ENCODE results near the gene OGN. TPM values are rescaled to one million over a fixed set of nuclear protein-coding genes. Genes with fewer than 3 reads are reported as not detected.

OGN gene
- total RNA-seq, 1 experiment from 2014 or later: not detected

DNA sequence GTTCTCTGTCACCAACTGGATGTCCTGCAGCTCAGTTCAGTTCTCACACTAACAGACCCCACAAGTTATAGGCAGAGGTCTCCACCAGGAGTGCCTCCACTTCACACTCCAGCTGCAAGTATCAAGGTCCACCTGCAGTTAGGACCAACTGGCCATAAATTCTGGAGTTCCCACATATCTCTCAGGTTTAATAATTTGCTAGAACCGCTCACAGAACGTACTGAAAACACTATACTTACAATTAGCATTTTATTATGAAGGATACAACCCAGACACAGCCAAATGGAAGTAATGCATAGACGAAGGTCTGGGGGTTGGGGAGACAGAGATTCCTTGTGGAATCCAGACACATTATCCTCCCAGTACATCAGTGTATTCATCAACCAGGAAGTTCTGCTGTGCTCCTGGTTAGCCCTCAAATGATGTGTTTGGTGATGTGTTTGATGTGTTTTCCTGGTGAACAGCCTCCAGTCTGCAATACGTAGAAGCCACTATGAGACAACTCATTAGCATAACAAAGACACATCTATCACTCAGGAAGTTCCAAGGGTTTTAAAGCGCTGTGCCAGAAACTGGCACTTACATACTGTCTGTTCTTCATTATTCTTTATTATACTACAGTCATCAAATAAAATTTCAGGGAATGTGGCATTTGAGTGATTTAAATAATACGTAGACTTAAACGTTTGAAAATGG, 25.4 kb downstream of the OGN start:
- Histone ChIP-seq H3K27me3 (replicated peaks; ENCODE audit: control insufficient read depth, insufficient read depth, low read length) (no peaks in the 10 kb centered on the region), H3K9me3 (no peaks in the 10 kb centered on the region), H3K36me3 (ENCODE audit: control insufficient read depth, insufficient read depth, low read length) (no peaks in the 10 kb centered on the region), H3K4me3 (ENCODE audit: low read depth, low read length) (no peak overlapping the region), H3K4me1 (peaks cover 22% of the 10 kb centered on the region)
- H3K27ac Mint-ChIP-seq (ENCODE audit: unreplicated experiment): peak overlapping the region; percentile 85
- no peaks in the 10 kb centered on the region for H3K36me3 Mint-ChIP-seq (ENCODE audit: insufficient read depth, unreplicated experiment)
- H3K4me3 Mint-ChIP-seq (ENCODE audit: unreplicated experiment): peak overlapping the region; percentile 37
- CTCF ChIA-PET: no interaction called here
- H3K4me1 Mint-ChIP-seq (ENCODE audit: low read depth, unreplicated experiment): peaks cover 18% of the 10 kb centered on the region
- POLR2A ChIA-PET: no interaction called here
- BruUV-seq (replicated peaks): no TSS peak
- H3K27me3 Mint-ChIP-seq (ENCODE audit: insufficient read depth, unreplicated experiment): no peaks in the 10 kb centered on the region
- intact Hi-C loops (cut with micrococcal nuclease; ENCODE audit: unreplicated experiment): no loop called here
- DNase-seq: peak; percentile 5 to 40
- TF ChIP-seq, protein P1, sequence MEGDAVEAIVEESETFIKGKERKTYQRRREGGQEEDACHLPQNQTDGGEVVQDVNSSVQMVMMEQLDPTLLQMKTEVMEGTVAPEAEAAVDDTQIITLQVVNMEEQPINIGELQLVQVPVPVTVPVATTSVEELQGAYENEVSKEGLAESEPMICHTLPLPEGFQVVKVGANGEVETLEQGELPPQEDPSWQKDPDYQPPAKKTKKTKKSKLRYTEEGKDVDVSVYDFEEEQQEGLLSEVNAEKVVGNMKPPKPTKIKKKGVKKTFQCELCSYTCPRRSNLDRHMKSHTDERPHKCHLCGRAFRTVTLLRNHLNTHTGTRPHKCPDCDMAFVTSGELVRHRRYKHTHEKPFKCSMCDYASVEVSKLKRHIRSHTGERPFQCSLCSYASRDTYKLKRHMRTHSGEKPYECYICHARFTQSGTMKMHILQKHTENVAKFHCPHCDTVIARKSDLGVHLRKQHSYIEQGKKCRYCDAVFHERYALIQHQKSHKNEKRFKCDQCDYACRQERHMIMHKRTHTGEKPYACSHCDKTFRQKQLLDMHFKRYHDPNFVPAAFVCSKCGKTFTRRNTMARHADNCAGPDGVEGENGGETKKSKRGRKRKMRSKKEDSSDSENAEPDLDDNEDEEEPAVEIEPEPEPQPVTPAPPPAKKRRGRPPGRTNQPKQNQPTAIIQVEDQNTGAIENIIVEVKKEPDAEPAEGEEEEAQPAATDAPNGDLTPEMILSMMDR (IDR thresholded peaks at IDR 0.05; ENCODE audit: insufficient read depth in 1 of 2, low read depth in 1 of 2, low read length in 1 of 2, severe bottlenecking in 1 of 2, unreplicated experiment in 1 of 2): no peak
- peaks cover 7% of the 10 kb centered on the region for H3K9me3 Mint-ChIP-seq (ENCODE audit: unreplicated experiment)

DNA sequence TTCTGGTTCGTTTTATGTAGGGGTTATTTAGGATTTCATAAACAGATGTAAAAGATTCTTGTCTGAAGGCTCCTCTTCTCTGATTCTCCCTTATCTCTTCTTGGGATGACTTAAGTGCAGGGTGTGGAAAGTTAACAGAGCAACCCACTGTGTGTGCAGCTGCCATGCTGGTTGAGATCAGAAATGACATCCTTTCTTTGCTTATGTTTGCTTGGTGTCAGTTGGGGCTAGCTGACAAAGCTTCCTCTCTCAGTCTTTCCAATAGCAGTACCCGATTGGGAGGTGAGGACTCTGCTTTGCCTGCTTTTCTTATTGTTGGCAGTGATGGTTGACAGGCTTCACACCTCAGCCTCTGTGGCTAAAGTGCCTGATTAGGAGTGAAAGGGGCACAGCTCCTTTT, 26.5 kb downstream of the OGN start:
- DNase-seq: peak; percentile 2 to 37
- ChIA-PET CTCF (no interaction called here), POLR2A (no interaction called here)
- intact Hi-C loops (cut with micrococcal nuclease; ENCODE audit: unreplicated experiment): no loop called here
- no peaks in the 10 kb centered on the region for H3K36me3 Mint-ChIP-seq (ENCODE audit: insufficient read depth, unreplicated experiment)
- H3K4me3 ChIP-seq (ENCODE audit: low read depth, low read length): no peak overlapping the region
- H3K4me1 ChIP-seq: peaks cover 22% of the 10 kb centered on the region
- BruUV-seq (replicated peaks): no TSS peak
- H3K36me3 ChIP-seq (ENCODE audit: control insufficient read depth, insufficient read depth, low read length): no peaks in the 10 kb centered on the region
- H3K27me3 Mint-ChIP-seq (ENCODE audit: insufficient read depth, unreplicated experiment): no peaks in the 10 kb centered on the region
- H3K9me3 ChIP-seq: no peaks in the 10 kb centered on the region
- H3K4me1 Mint-ChIP-seq (ENCODE audit: low read depth, unreplicated experiment): peaks cover 18% of the 10 kb centered on the region
- no peak overlapping the region for H3K4me3 Mint-ChIP-seq (ENCODE audit: unreplicated experiment)
- no peak overlapping the region for H3K27ac Mint-ChIP-seq (ENCODE audit: unreplicated experiment)
- H3K9me3 Mint-ChIP-seq (ENCODE audit: unreplicated experiment): peaks cover 9% of the 10 kb centered on the region
- TF ChIP-seq, protein P1 (IDR thresholded peaks at IDR 0.05; ENCODE audit: insufficient read depth in 1 of 2, low read depth in 1 of 2, low read length in 1 of 2, severe bottlenecking in 1 of 2, unreplicated experiment in 1 of 2): no peak
- no peaks in the 10 kb centered on the region for H3K27me3 ChIP-seq (replicated peaks; ENCODE audit: control insufficient read depth, insufficient read depth, low read length)

DNA sequence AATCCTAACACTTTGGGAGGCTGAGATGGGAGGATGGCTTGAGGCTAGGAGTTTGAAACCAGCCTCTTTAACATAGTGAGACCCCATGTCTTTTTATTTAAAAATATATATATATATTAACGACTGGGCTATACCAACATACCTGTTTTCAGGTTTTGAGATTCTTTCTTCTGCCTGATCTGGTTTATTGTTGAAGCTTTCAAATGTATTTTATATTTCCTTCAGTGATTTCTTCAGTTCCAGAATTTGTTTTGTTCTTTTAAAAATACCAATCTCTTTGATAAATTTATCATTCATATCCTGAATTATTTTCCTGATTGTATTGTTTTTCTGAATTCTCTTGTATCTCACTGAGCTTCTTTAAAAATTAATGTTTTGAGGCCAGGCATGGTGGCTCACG, 31.2 kb downstream of the OGN start:
- Mint-ChIP-seq H3K27me3 (ENCODE audit: insufficient read depth, unreplicated experiment) (no peaks in the 10 kb centered on the region), H3K36me3 (ENCODE audit: insufficient read depth, unreplicated experiment) (no peaks in the 10 kb centered on the region), H3K4me1 (ENCODE audit: low read depth, unreplicated experiment) (peaks cover 17% of the 10 kb centered on the region), H3K4me3 (ENCODE audit: unreplicated experiment) (no peak overlapping the region), H3K27ac (ENCODE audit: unreplicated experiment) (no peak overlapping the region), H3K9me3 (ENCODE audit: unreplicated experiment) (peaks cover 15% of the 10 kb centered on the region)
- CTCF ChIA-PET: no interaction called here
- Histone ChIP-seq H3K4me3 (ENCODE audit: low read depth, low read length) (no peak overlapping the region), H3K9me3 (no peaks in the 10 kb centered on the region), H3K4me1 (peaks cover 6% of the 10 kb centered on the region; the same call in 1 of the 2 replicates), H3K27me3 (replicated peaks; ENCODE audit: control insufficient read depth, insufficient read depth, low read length) (no peaks in the 10 kb centered on the region), H3K36me3 (ENCODE audit: control insufficient read depth, insufficient read depth, low read length) (no peaks in the 10 kb centered on the region)
- no TSS peak for BruUV-seq (replicated peaks)
- no peak for DNase-seq
- POLR2A ChIA-PET: no interaction called here
- intact Hi-C loops (cut with micrococcal nuclease; ENCODE audit: unreplicated experiment): no loop called here
- TF ChIP-seq, protein P1 (IDR thresholded peaks at IDR 0.05; ENCODE audit: insufficient read depth in 1 of 2, low read depth in 1 of 2, low read length in 1 of 2, severe bottlenecking in 1 of 2, unreplicated experiment in 1 of 2): no peak

All from Caco-2 (cell line).